CD4-positive, alpha-beta T cell (primary cell): ENCODE measurements around the gene RAD18. TPM values are rescaled to one million over a fixed set of nuclear protein-coding genes. Genes with fewer than 3 reads are reported as not detected.

Source experiments
- ATAC-seq: fragments of 200-7000 bp; cut with Tn5 transposase; one replicate; pipeline ENCODE4 v1.10.0; 2022; ENCODE audit warnings: mild to moderate bottlenecking; ENCODE audit not compliant: poor library complexity
- CTCF ChIA-PET: fragments of 350-600 bp; sonication (Branson Sonifier 250); formaldehyde crosslinking; loops from one replicate; lab custom pipeline; 2021; ENCODE audit warnings: antibody characterized with exemption, inconsistent platforms; lab: Charles Lee
- POLR2A ChIA-PET: fragments of 350-600 bp; sonication (Branson Sonifier 250); formaldehyde crosslinking; loops from one replicate; lab custom pipeline; 2021; ENCODE audit warnings: antibody characterized with exemption, inconsistent platforms; lab: Charles Lee
- DNase-seq, 14 experiments: peaks; one replicate each; pipeline ENCODE4 v3.0.0-alpha.2; 2013 to 2020; ENCODE audit warnings: mixed read lengths in 2 of 14
- H3K27ac ChIP-seq, 2 donors: one replicate each; pipeline versions ENCODE4 v1.5.1 to v1.7.0; 2013; ENCODE audit warnings: low read length in 2 of 2, low read depth in 1 of 2, mild to moderate bottlenecking in 1 of 2
- H3K27me3 ChIP-seq, 2 experiments: 1 replicate in 1 of 2; 2 replicates in 1 of 2; pipeline versions ENCODE4 v1.6.1 to v1.7.0; 2013; ENCODE audit warnings: low read length in 2 of 2, control low read depth in 1 of 2, mild to moderate bottlenecking in 1 of 2, moderate library complexity in 1 of 2; ENCODE audit not compliant: insufficient read depth in 2 of 2, control insufficient read depth in 1 of 2
- H3K36me3 ChIP-seq: one replicate; pipeline ENCODE4 v1.6.1; 2013; ENCODE audit warnings: low read length, control low read depth; ENCODE audit not compliant: insufficient read depth
- H3K4me1 ChIP-seq: one replicate; pipeline ENCODE4 v1.6.1; 2013; ENCODE audit warnings: low read length, control low read depth; ENCODE audit not compliant: insufficient read depth
- H3K4me3 ChIP-seq: one replicate; pipeline ENCODE4 v1.5.1; 2013; ENCODE audit warnings: mild to moderate bottlenecking, low read length, moderate library complexity
- H3K9me3 ChIP-seq, 2 experiments: 1 replicate in 1 of 2; 2 replicates in 1 of 2; pipeline versions ENCODE4 v1.6.1 to v1.7.0; 2013; ENCODE audit warnings: low read length in 2 of 2, mild to moderate bottlenecking in 2 of 2, control low read depth in 1 of 2, moderate library complexity in 1 of 2; ENCODE audit not compliant: control insufficient read depth in 1 of 2, insufficient read depth in 1 of 2
- H3K27ac Mint-ChIP-seq: one replicate; pipeline ENCODE4 v1.8.0; 2020; ENCODE audit warnings: mixed read lengths
- H3K27me3 Mint-ChIP-seq: one replicate; pipeline ENCODE4 v1.8.0; 2021; ENCODE audit warnings: mixed read lengths
- H3K36me3 Mint-ChIP-seq: one replicate; pipeline ENCODE4 v1.8.0; 2021; ENCODE audit warnings: low read depth, mixed read lengths
- H3K4me1 Mint-ChIP-seq: one replicate; pipeline ENCODE4 v1.8.0; 2021; ENCODE audit warnings: low read depth, mixed read lengths
- H3K4me3 Mint-ChIP-seq: one replicate; pipeline ENCODE4 v1.8.0; 2020; ENCODE audit warnings: mild to moderate bottlenecking, mixed read lengths
- H3K9me3 Mint-ChIP-seq: one replicate; pipeline ENCODE4 v1.8.0; 2020; ENCODE audit warnings: mixed read lengths
- CTCF ChIP-seq: fragments of 200-600 bp; IDR thresholded peaks from one replicate; pipeline ENCODE4 v1.8.0; 2022; ENCODE audit warnings: antibody characterized with exemption, mild to moderate bottlenecking
- intact Hi-C, 2 experiments: fragments of 100-400 bp; cut with DNase I in 1 of 2; cut with micrococcal nuclease in 1 of 2; formaldehyde crosslinking; loops; one replicate each; pipeline versions ENCODE4 v1.15.1 to v1.9.0; 2023 to 2025; cut with DNase I, micrococcal nuclease
- total RNA-seq, 174 experiments: library from RNA in 2 of 174; stranded (reverse) in 2 of 174; gene quantifications; one replicate each; pipeline ENCODE4 v1.2.3 and lab custom pipeline; 2021 to 2026

RAD18 gene
- total RNA-seq, 2 experiments from 2014 or later, result 9.6 to 10.0 TPM

GRCh38 chr3:8863891-8864290 is 99.4 kb downstream of the RAD18 start:
- H3K27me3 Mint-ChIP-seq, result no peaks in the 10 kb centered on the region
- no peak overlapping the region for H3K27ac Mint-ChIP-seq
- intact Hi-C loops, result no loop called here
- ChIA-PET CTCF (no interaction called here), POLR2A (no interaction called here)
- no peak for ATAC-seq
- no peaks in the 10 kb centered on the region for H3K4me1 Mint-ChIP-seq
- H3K27ac ChIP-seq, result no peak overlapping the region
- no peak for TF ChIP-seq CTCF
- no peaks in the 10 kb centered on the region for H3K4me1 ChIP-seq
- no peak for DNase-seq
- H3K4me3 ChIP-seq, result no peak overlapping the region
- H3K9me3 Mint-ChIP-seq, result no peaks in the 10 kb centered on the region
- H3K4me3 Mint-ChIP-seq, result no peak overlapping the region
- H3K27me3 ChIP-seq, result no peaks in the 10 kb centered on the region
- H3K9me3 ChIP-seq, result no peaks in the 10 kb centered on the region
- H3K36me3 ChIP-seq, result no peaks in the 10 kb centered on the region
- no peaks in the 10 kb centered on the region for H3K36me3 Mint-ChIP-seq

- H3K4me3 Mint-ChIP-seq, result no peak overlapping the region
- no peaks in the 10 kb centered on the region for H3K4me1 Mint-ChIP-seq
- TF ChIP-seq CTCF, result no peak
- H3K36me3 Mint-ChIP-seq, result no peaks in the 10 kb centered on the region
- no peaks in the 10 kb centered on the region for H3K27me3 Mint-ChIP-seq
- Histone ChIP-seq H3K4me1 (no peaks in the 10 kb centered on the region), H3K9me3 (no peaks in the 10 kb centered on the region), H3K4me3 (no peak overlapping the region), H3K36me3 (no peaks in the 10 kb centered on the region), H3K27me3 (no peaks in the 10 kb centered on the region), H3K27ac (no peak overlapping the region)
- no peak for DNase-seq
- POLR2A ChIA-PET, result no interaction called here
- H3K9me3 Mint-ChIP-seq, result no peaks in the 10 kb centered on the region
- no peak overlapping the region for H3K27ac Mint-ChIP-seq
- no peak for ATAC-seq
- CTCF ChIA-PET, result no interaction called here
- intact Hi-C loops, result no loop called here
These were observed 105.4 kb downstream of the RAD18 start for GRCh38 chr3:8857720-8858367.

GRCh38 chr3:8856721-8857120 is 106.6 kb downstream of the RAD18 start:
- CTCF ChIA-PET, result no interaction called here
- H3K36me3 ChIP-seq, result no peaks in the 10 kb centered on the region
- Mint-ChIP-seq H3K27ac (no peak overlapping the region), H3K36me3 (no peaks in the 10 kb centered on the region), H3K4me3 (no peak overlapping the region), H3K4me1 (no peaks in the 10 kb centered on the region), H3K9me3 (no peaks in the 10 kb centered on the region), H3K27me3 (no peaks in the 10 kb centered on the region)
- H3K27ac ChIP-seq, result no peak overlapping the region
- DNase-seq (no peak), ATAC-seq (no peak)
- H3K4me3 ChIP-seq, result no peak overlapping the region
- H3K9me3 ChIP-seq, result no peaks in the 10 kb centered on the region
- intact Hi-C loops, result no loop called here
- H3K27me3 ChIP-seq, result no peaks in the 10 kb centered on the region
- no peak for TF ChIP-seq CTCF
- POLR2A ChIA-PET, result no interaction called here
- no peaks in the 10 kb centered on the region for H3K4me1 ChIP-seq
